ENCODE data around the gene PHEX. TPM values are rescaled to one million over a fixed set of nuclear protein-coding genes. Genes with fewer than 3 reads are reported as not detected.
A peak's percentile ranks its signal among the peaks of the same experiment; 100 is the strongest.

Gene PHEX
- total and polyA plus RNA-seq, 8 donors, result 0.05 to 0.73 (median 0.14) TPM; not detected in 5

- H3K27ac ChIP-seq, result no peak overlapping the region
- intact Hi-C loops (cut with DNase I; ENCODE audit: low total_unique reads), result no loop called here
- H3K9me3 ChIP-seq, result no peaks in the 10 kb centered on the region
- H3K36me3 ChIP-seq, result no peaks in the 10 kb centered on the region
- no peaks in the 10 kb centered on the region for H3K4me1 ChIP-seq
- DNase-seq, result no peak
- 83 to 97% (median 87%) methylated on average over 2 of the region's 2 CpGs for WGBS, 5 donors
- H3K4me3 ChIP-seq, result no peak overlapping the region
- H3K27me3 ChIP-seq, result peaks cover 0 to 5% (median 0%) of the 10 kb centered on the region in 3 donors
- no peak for TF ChIP-seq POLR2A (IDR thresholded peaks at IDR 0.05)
- no peak for TF ChIP-seq POLR2AphosphoS5 (IDR thresholded peaks at IDR 0.05)
- TF ChIP-seq EP300 (IDR thresholded peaks at IDR 0.05), result no peak
- no peak for TF ChIP-seq CTCF (IDR thresholded peaks at IDR 0.05)
Measured at GRCh38 chrX:22073928-22074327, 41.8 kb downstream of the PHEX start.

- intact Hi-C loops (cut with DNase I; ENCODE audit: low total_unique reads), result no loop called here
- no peaks in the 10 kb centered on the region for H3K4me1 ChIP-seq
- WGBS, 5 donors, result 69 to 92% (median 80%) methylated on average over 2 of the region's 2 CpGs
Measured at GRCh38 chrX:22078117-22078516, 46.0 kb downstream of the PHEX start.

DNA sequence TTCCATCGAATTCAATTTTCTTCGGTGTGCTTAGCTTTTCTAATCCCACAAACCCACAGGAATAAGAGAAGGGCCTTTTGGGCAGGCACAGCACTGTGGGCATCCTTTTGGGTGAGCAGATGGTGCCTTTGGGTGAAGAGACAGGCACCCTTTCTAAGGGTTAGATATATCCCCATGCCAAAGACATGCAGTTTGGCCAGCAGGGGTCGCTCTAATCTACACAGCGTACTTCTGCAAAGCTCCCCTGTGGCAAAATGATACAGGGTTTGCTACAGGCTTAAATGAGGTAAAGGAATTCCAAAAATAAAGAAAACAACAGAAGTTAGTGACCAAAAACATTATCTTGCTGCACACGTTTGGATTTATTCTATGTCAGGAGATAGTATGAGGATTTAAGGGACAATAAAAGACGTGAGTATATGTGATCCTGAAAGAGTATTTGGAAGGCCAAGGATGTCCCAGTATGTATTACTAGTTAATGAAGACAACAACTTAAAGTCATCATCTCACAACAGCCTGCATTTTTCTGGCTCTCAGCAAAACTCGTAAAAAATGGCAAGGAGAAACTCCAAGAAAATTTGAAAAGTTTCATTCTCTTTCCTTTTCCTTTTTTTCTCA is 49.5 kb downstream of the PHEX start:
- H3K4me3 ChIP-seq, result no peak overlapping the region
- no peaks in the 10 kb centered on the region for H3K9me3 ChIP-seq
- no peaks in the 10 kb centered on the region for H3K27me3 ChIP-seq
- 26 to 53% (median 41%) methylated on average over 5 to 7 of the region's 7 CpGs for WGBS, 5 donors
- H3K27ac ChIP-seq, result no peak overlapping the region
- no peaks in the 10 kb centered on the region for H3K36me3 ChIP-seq
- intact Hi-C loops (cut with DNase I; ENCODE audit: low total_unique reads), result no loop called here
- no peaks in the 10 kb centered on the region for H3K4me1 ChIP-seq
- TF ChIP-seq CTCF (IDR thresholded peaks at IDR 0.05), result peak in 3 of 7 experiments; percentile 28 to 58 (median 45)
- TF ChIP-seq POLR2AphosphoS5 (IDR thresholded peaks at IDR 0.05), result no peak
- DNase-seq, result peak; percentile 51 to 62

More at GRCh38 chrX:22078117-22078516, 46.0 kb downstream of the PHEX start:
- no peak overlapping the region for H3K4me3 ChIP-seq
- DNase-seq, result no peak
- peaks cover 0 to 5% (median 0%) of the 10 kb centered on the region in 3 donors for H3K27me3 ChIP-seq
- TF ChIP-seq CTCF (IDR thresholded peaks at IDR 0.05) (no peak), POLR2AphosphoS5 (IDR thresholded peaks at IDR 0.05) (no peak), EP300 (IDR thresholded peaks at IDR 0.05) (no peak), POLR2A (IDR thresholded peaks at IDR 0.05) (no peak)
- no peaks in the 10 kb centered on the region for H3K36me3 ChIP-seq
- no peak overlapping the region for H3K27ac ChIP-seq
- no peaks in the 10 kb centered on the region for H3K9me3 ChIP-seq

- H3K36me3 ChIP-seq, result no peaks in the 10 kb centered on the region
- no peak for TF ChIP-seq CTCF (IDR thresholded peaks at IDR 0.05)
- no peak for TF ChIP-seq EP300 (IDR thresholded peaks at IDR 0.05)
- TF ChIP-seq POLR2A (IDR thresholded peaks at IDR 0.05), result no peak
- TF ChIP-seq POLR2AphosphoS5 (IDR thresholded peaks at IDR 0.05), result no peak
- no peaks in the 10 kb centered on the region for H3K9me3 ChIP-seq
- intact Hi-C loops (cut with DNase I; ENCODE audit: low total_unique reads), result no loop called here
- no peak for DNase-seq
- no peak overlapping the region for H3K4me3 ChIP-seq
- H3K27ac ChIP-seq, result no peak overlapping the region
- 62 to 86% (median 69%) methylated on average over 4 of the region's 4 CpGs for WGBS, 5 donors
- no peaks in the 10 kb centered on the region for H3K4me1 ChIP-seq
- H3K27me3 ChIP-seq, result no peaks in the 10 kb centered on the region
Measured at GRCh38 chrX:22086003-22086402, 53.9 kb downstream of the PHEX start.

Data from stomach (tissue), 9 donors.